Hematopoietic multipotent progenitor cell (in vitro differentiated cells): ENCODE data around the gene DSTYK. TPM values are rescaled to one million over a fixed set of nuclear protein-coding genes. Genes with fewer than 3 reads are reported as not detected.

Source experiments
- DNase-seq, 3 donors: peaks; one replicate each; pipeline ENCODE4 v3.0.0-alpha.2; 2011 to 2015; ENCODE audit warnings: low read depth in 2 of 3, low spot score in 2 of 3
- total RNA-seq: library from RNA; depleted of rRNA; stranded (reverse); fragments of >200 nt; gene quantifications from one replicate; pipeline ENCODE4 v1.2.3, GENCODE V29; 2012

DSTYK gene
- total RNA-seq, 1 donor: 10.5 TPM

GRCh38 chr1:205142102-205142469, 69.4 kb downstream of the DSTYK start:
- DNase-seq: no peak

- DNase-seq: peak; percentile 50 to 89 (median 82)
Observed at GRCh38 chr1:205141236-205142101, 70.0 kb downstream of the DSTYK start.

GRCh38 chr1:205140113-205140512, 71.4 kb downstream of the DSTYK start:
- DNase-seq: no peak

- no peak for DNase-seq
Observed at GRCh38 chr1:205137901-205138300, 73.6 kb downstream of the DSTYK start.

- no peak for DNase-seq
Observed at GRCh38 chr1:205133287-205133686, 78.2 kb downstream of the DSTYK start.

- no peak for DNase-seq
Observed at GRCh38 chr1:205129447-205130029, 82.0 kb downstream of the DSTYK start.

GRCh38 chr1:205128050-205128449, 83.5 kb downstream of the DSTYK start:
- DNase-seq: no peak

GRCh38 chr1:205127646-205128045, 83.9 kb downstream of the DSTYK start:
- no peak for DNase-seq

- DNase-seq: peak in 1 of 3 donors; percentile 7
Observed at GRCh38 chr1:205124726-205125125, 86.8 kb downstream of the DSTYK start.

- DNase-seq: no peak
Observed at GRCh38 chr1:205122489-205122882, 89.0 kb downstream of the DSTYK start.

- DNase-seq: peak; percentile 92 to 98 (median 98)
Observed at GRCh38 chr1:205121660-205122488, 89.6 kb downstream of the DSTYK start, which contains the start of gene RBBP5. Gene RBBP5, minus strand, starts transcription at chr1:205121978. Its CDS starts 105 bp downstream, at chr1:205121873.

- peak in 2 of 3 donors; percentile 34 to 50 for DNase-seq
Observed at GRCh38 chr1:205118752-205119151, 92.8 kb downstream of the DSTYK start.

GRCh38 chr1:205111354-205111753, 100.1 kb downstream of the DSTYK start:
- no peak for DNase-seq

- DNase-seq: no peak
Observed at GRCh38 chr1:205109711-205110110, 101.8 kb downstream of the DSTYK start.

- no peak for DNase-seq
Observed at GRCh38 chr1:205109269-205109668, 102.2 kb downstream of the DSTYK start.

- no peak for DNase-seq
Observed at GRCh38 chr1:205108464-205108863, 103.0 kb downstream of the DSTYK start.

- DNase-seq: no peak
Observed at GRCh38 chr1:205107327-205107726, 104.2 kb downstream of the DSTYK start.

GRCh38 chr1:205102404-205102803, 109.1 kb downstream of the DSTYK start:
- DNase-seq: no peak

GRCh38 chr1:205098242-205098641, 113.3 kb downstream of the DSTYK start:
- no peak for DNase-seq

- DNase-seq: no peak
Observed at GRCh38 chr1:205095422-205095821, 116.1 kb downstream of the DSTYK start.
